SK-N-SH (cell line): Measurements from ENCODE around the gene SH2D4B. TPM values are rescaled to one million over a fixed set of nuclear protein-coding genes. Genes with fewer than 3 reads are reported as not detected.

Source experiments
- CTCF ChIA-PET: fragments of 300-600, 350-600 bp; formaldehyde crosslinking; extraction: SDS; loops from one replicate; lab custom pipeline; 2021; lab: Yijun Ruan, JAX
- POLR2A ChIA-PET: fragments of 350-600 bp; sonication (Branson Sonifier 250); formaldehyde crosslinking; extraction: SDS; loops from one replicate; lab custom pipeline; 2020; ENCODE audit warnings: antibody characterized with exemption, inconsistent platforms; lab: Yijun Ruan, JAX
- DNase-seq: peaks from one replicate; pipeline ENCODE4 v3.0.0; 2012
- H2AFZ ChIP-seq: fragments of 200-600 bp; sonication (generic); 2 replicates; pipeline ENCODE4 v1.8.1; 2016; ENCODE audit warnings: antibody characterized with exemption, mild to moderate bottlenecking, low read depth
- H3F3A ChIP-seq: fragments of 200-600 bp; sonication (generic); replicated peaks from 2 replicates; pipeline ENCODE3; 2016; ENCODE audit warnings: antibody characterized with exemption, mild to moderate bottlenecking; ENCODE audit not compliant: insufficient read depth
- H3K27ac ChIP-seq, 2 experiments: fragments of 200-500 bp in 1 of 2; fragments of 200-600 bp in 1 of 2; sonication (Bioruptor generic) in 1 of 2; sonication (generic), shearing (Covaris generic) in 1 of 2; 2 replicates each; pipeline versions ENCODE4 v1.5.1 to v1.6.1; 2014 to 2016; ENCODE audit warnings: low read depth in 2 of 2, inconsistent platforms in 1 of 2, low read length in 1 of 2, mild to moderate bottlenecking in 1 of 2, mixed read lengths in 1 of 2
- H3K27me3 ChIP-seq: fragments of 200-600 bp; sonication (generic), shearing (Covaris generic); 2 replicates; pipeline ENCODE4 v1.6.1; 2016; ENCODE audit warnings: mixed run types; ENCODE audit not compliant: insufficient read depth
- H3K36me3 ChIP-seq, 2 experiments: fragments of 200-500 bp in 1 of 2; fragments of 200-600 bp in 1 of 2; sonication (Bioruptor generic) in 1 of 2; sonication (generic) in 1 of 2; replicated peaks in 1 of 2; 2 replicates each; pipeline versions ENCODE3 to v1.5.1; 2014 to 2016; ENCODE audit warnings: low read length in 1 of 2, mild to moderate bottlenecking in 1 of 2; ENCODE audit not compliant: insufficient read depth in 2 of 2, control insufficient read depth in 1 of 2
- H3K4me1 ChIP-seq, 2 experiments: fragments of 200-500 bp in 1 of 2; fragments of 200-600 bp in 1 of 2; sonication (Bioruptor generic) in 1 of 2; sonication (generic), shearing (Covaris generic) in 1 of 2; 2 replicates each; pipeline versions ENCODE4 v1.5.1 to v1.6.1; 2014 to 2016; ENCODE audit warnings: low read depth in 1 of 2, low read length in 1 of 2, mixed run types in 1 of 2; ENCODE audit not compliant: insufficient read depth in 2 of 2, control insufficient read depth in 1 of 2
- H3K4me2 ChIP-seq: fragments of 200-600 bp; sonication (generic), shearing (Covaris generic); 2 replicates; pipeline ENCODE4 v1.6.1; 2017; ENCODE audit warnings: mixed run types
- H3K4me3 ChIP-seq, 2 experiments: fragments of 200-500 bp in 1 of 2; fragments of 200-600 bp in 1 of 2; sonication (Bioruptor generic) in 1 of 2; sonication (generic), shearing (Covaris generic) in 1 of 2; 2 replicates each; pipeline versions ENCODE4 v1.5.1 to v1.8.1; 2014 to 2016; ENCODE audit warnings: low read depth in 2 of 2, inconsistent platforms in 1 of 2, low read length in 1 of 2, mild to moderate bottlenecking in 1 of 2, mixed read lengths in 1 of 2, moderate library complexity in 1 of 2
- H3K79me2 ChIP-seq: fragments of 200-600 bp; sonication (generic); 2 replicates; pipeline ENCODE4 v1.8.1; 2017; ENCODE audit warnings: mild to moderate bottlenecking; ENCODE audit not compliant: insufficient read depth
- H3K9ac ChIP-seq: fragments of 200-600 bp; sonication (generic); 2 replicates; pipeline ENCODE4 v1.6.1; 2017; ENCODE audit warnings: mixed run types
- H3K9me2 ChIP-seq: fragments of 200-600 bp; sonication (generic); 2 replicates; pipeline ENCODE4 v1.6.1; 2017; ENCODE audit warnings: mixed run types
- H3K9me3 ChIP-seq: fragments of 200-600 bp; sonication (generic); 2 replicates; pipeline ENCODE4 v1.6.1; 2017; ENCODE audit warnings: mixed run types, mild to moderate bottlenecking, moderate library complexity
- H4K20me1 ChIP-seq: fragments of 200-600 bp; sonication (generic); 2 replicates; pipeline ENCODE4 v1.6.1; 2017; ENCODE audit warnings: mild to moderate bottlenecking, mixed run types; ENCODE audit not compliant: insufficient read depth
- CHD2 ChIP-seq: fragments of 150-350 bp; IDR thresholded peaks from 2 replicates; pipeline ENCODE4 v1.6.1; 2018; ENCODE audit warnings: low read length; ENCODE audit not compliant: partially characterized antibody
- ELF1 ChIP-seq: IDR thresholded peaks from 2 replicates; pipeline ENCODE4 v1.4.0; 2012
- EP300 ChIP-seq, 2 experiments: IDR thresholded peaks; 2 replicates each; pipeline versions ENCODE4 v1.4.0 to v1.6.1; 2012; ENCODE audit warnings: borderline replicate concordance in 1 of 2, low read depth in 1 of 2, low read length in 1 of 2
- FOXJ3 ChIP-seq: sonication (generic); formaldehyde crosslinking; IDR thresholded peaks from 2 replicates; pipeline ENCODE4 v1.5.1; 2020; ENCODE audit warnings: mild to moderate bottlenecking, missing genetic modification reagents
- JUND ChIP-seq: IDR thresholded peaks from 2 replicates; pipeline ENCODE4 v1.4.0; 2012
- NFIC ChIP-seq: IDR thresholded peaks from 2 replicates; pipeline ENCODE4 v1.4.0; 2012; ENCODE audit warnings: borderline replicate concordance
- NRF1 ChIP-seq: IDR thresholded peaks from 2 replicates; pipeline ENCODE4 v1.6.1; 2012; ENCODE audit warnings: low read depth, mild to moderate bottlenecking, low read length
- REST ChIP-seq: IDR thresholded peaks from 2 replicates; pipeline ENCODE4 v1.6.1; 2012; ENCODE audit warnings: mild to moderate bottlenecking, low read depth, low read length, moderate library complexity
- RXRA ChIP-seq: IDR thresholded peaks from 2 replicates; pipeline ENCODE4 v1.4.0; 2012; ENCODE audit warnings: low read depth, mild to moderate bottlenecking, borderline replicate concordance
- TAF1 ChIP-seq: IDR thresholded peaks from 2 replicates; pipeline ENCODE4 v1.6.1; 2012; ENCODE audit warnings: low read depth, mild to moderate bottlenecking, low read length, moderate library complexity, borderline replicate concordance
- USF1 ChIP-seq: IDR thresholded peaks from 2 replicates; pipeline ENCODE4 v1.4.0; 2012; ENCODE audit warnings: low read depth, borderline replicate concordance
- WGBS: methylation state at CpG from one replicate; pipeline ENCODE4 v1.1.6; 2017; ENCODE audit warnings: low lambda C conversion rate; 5-methylcytosine and 5-hydroxymethylcytosine counted together
- polyA plus RNA-seq, 3 experiments: library from polyadenylated mRNA; depleted of rRNA; stranded (reverse); fragments of >200 nt; gene quantifications; 2 replicates each; pipeline ENCODE4 v1.2.3, GENCODE V29; 2012
- TF ChIP-seq, protein P1 (sequence below): IDR thresholded peaks from 2 replicates; pipeline ENCODE4 v1.4.0; 2012; ENCODE audit warnings: low read depth

SH2D4B gene
- polyA plus RNA-seq, 1 of the 3 experiments (the other 2 are of a cell fraction) = not detected

DNA sequence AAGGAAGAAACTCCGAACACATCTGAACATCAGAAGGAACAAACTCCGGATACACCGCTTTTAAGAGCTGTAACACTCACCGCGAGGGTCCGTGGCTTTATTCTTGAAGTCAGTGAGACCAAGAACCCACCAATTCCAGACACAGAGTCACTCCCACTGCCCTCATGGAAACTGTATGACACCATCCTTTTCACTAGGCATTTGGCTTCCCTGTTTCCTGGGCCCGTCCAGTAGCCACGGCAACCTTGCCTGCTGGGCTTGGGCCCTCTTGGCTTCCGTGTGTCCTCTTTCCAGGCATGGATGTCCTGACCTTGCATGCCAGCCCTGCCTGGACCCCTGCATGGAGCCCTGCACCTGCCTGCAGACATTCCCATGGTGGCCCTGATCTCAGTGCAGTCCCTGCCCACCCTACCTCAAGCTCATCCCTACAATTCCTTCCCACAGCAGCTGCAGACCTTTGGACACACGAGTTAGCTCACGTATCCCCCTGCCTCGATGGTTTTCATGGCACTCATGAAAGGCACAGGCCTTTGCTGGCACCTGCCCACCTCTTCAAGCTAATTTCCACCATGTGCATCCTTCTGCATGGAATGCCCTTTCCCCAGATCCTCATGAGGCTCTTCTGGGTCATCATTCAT, 6.7 kb downstream of the SH2D4B start:
- 80% methylated on average over 12 of the region's 12 CpGs for WGBS
- Histone ChIP-seq H2AFZ (no peak overlapping the region), H3K9me3 (no peaks in the 10 kb centered on the region), H3K4me1 (peaks cover 0 to 2% of the 10 kb centered on the region in 2 experiments; a peak in 1 of 4 replicates), H3K4me3 (no peak overlapping the region), H3F3A (no peaks in the 10 kb centered on the region)
- DNase-seq = no peak
- CTCF ChIA-PET = no interaction called here
- no peak for TF ChIP-seq NFIC
- TF ChIP-seq, protein P1, sequence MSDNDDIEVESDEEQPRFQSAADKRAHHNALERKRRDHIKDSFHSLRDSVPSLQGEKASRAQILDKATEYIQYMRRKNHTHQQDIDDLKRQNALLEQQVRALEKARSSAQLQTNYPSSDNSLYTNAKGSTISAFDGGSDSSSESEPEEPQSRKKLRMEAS = no peak
- TF ChIP-seq EP300 (IDR thresholded peaks at IDR 0.05; ENCODE audit: borderline replicate concordance in 1 of 2, low read depth in 1 of 2, low read length in 1 of 2) = no peak
- no peak for TF ChIP-seq TAF1
- TF ChIP-seq, all 33 proteins: peak for 0
- H3K36me3 ChIP-seq = no peaks in the 10 kb centered on the region
- no peaks in the 10 kb centered on the region; the same call in 1 of the 2 replicates for H3K27me3 ChIP-seq
- H3K79me2 ChIP-seq = no peaks in the 10 kb centered on the region
- H3K27ac ChIP-seq = no peak overlapping the region
- no peak overlapping the region for H3K9ac ChIP-seq
- no peak overlapping the region for H3K4me2 ChIP-seq
- no peaks in the 10 kb centered on the region for H3K9me2 ChIP-seq
- no peaks in the 10 kb centered on the region for H4K20me1 ChIP-seq
- POLR2A ChIA-PET = no interaction called here

GRCh38 chr10:80545258-80545881, 7.7 kb downstream of the SH2D4B start:
- TF ChIP-seq CHD2 = no peak
- no peak for TF ChIP-seq RXRA
- TF ChIP-seq ELF1 = no peak
- no peak for TF ChIP-seq FOXJ3 (CRISPR knock-in tag)
- TF ChIP-seq NRF1 = no peak
- no peak for TF ChIP-seq USF1
- no peak for TF ChIP-seq REST
- TF ChIP-seq JUND = no peak
- Histone ChIP-seq H3K4me1 (no peaks in the 10 kb centered on the region), H3K9me3 (no peaks in the 10 kb centered on the region), H4K20me1 (no peaks in the 10 kb centered on the region), H3K36me3 (no peaks in the 10 kb centered on the region), H3K4me3 (no peak overlapping the region), H3K27me3 (no peaks in the 10 kb centered on the region; the same call in 1 of the 2 replicates), H3F3A (no peaks in the 10 kb centered on the region), H3K9ac (no peak overlapping the region), H3K27ac (no peak overlapping the region), H3K9me2 (no peaks in the 10 kb centered on the region), H3K79me2 (no peaks in the 10 kb centered on the region), H3K4me2 (no peak overlapping the region), H2AFZ (no peak overlapping the region)
- POLR2A ChIA-PET = no interaction called here
- WGBS = 65% methylated on average over 7 of the region's 7 CpGs
- CTCF ChIA-PET = no interaction called here
- no peak for DNase-seq
